K562 (cell line): Measurements from ENCODE around the gene TMEM191C. TPM values are rescaled to one million over a fixed set of nuclear protein-coding genes. Genes with fewer than 3 reads are reported as not detected.
"Not testable (repeated sequence)": the region's sequence is repeated elsewhere in the genome, so short reads cannot be mapped to it uniquely, and the experiment has no call there.

Experiments used
- ATAC-seq: fragments of 200-7000 bp; cut with Tn5 transposase; 3 replicates; pipeline ENCODE4 v1.9.1; 2020; ENCODE audit warnings: moderate library complexity
- BruUV-seq: library from RNA; stranded (reverse); fragments of 400-500 nt; replicated peaks from 2 replicates; lab custom pipeline; 2021; lab: Mats Ljungman, UMichigan
- CTCF ChIA-PET: fragments of 300-600 bp; formaldehyde crosslinking; extraction: SDS; loops from one replicate; lab custom pipeline; 2021; ENCODE audit warnings: low intra/inter-chr PET ratio; lab: Yijun Ruan, JAX
- POLR2A ChIA-PET: fragments of 300-600, 350-650 bp; sonication (Branson Sonifier 250); formaldehyde crosslinking; extraction: SDS; loops from one replicate; lab custom pipeline; 2021; ENCODE audit warnings: antibody characterized with exemption, inconsistent platforms; lab: Yijun Ruan, JAX
- DNase-seq, 4 experiments: peaks; one replicate each; pipeline versions ENCODE4 v3.0.0 to v3.0.0-alpha.2; 2011 to 2018; ENCODE audit warnings: low spot score in 3 of 4, mixed read lengths in 3 of 4; ENCODE audit errors: extremely low read depth in 1 of 4
- FAIRE-seq: peaks from 2 replicates; lab custom pipeline; 2011; peaks lifted over from hg19 to GRCh38; lab: Jason Lieb, UNC
- H2AFZ ChIP-seq: 2 replicates; pipeline ENCODE4 v1.6.0; 2011; ENCODE audit warnings: low read depth, low read length, control low read depth, inconsistent platforms
- H3K27ac ChIP-seq: fragments of 200-600 bp; 3 replicates; pipeline ENCODE4 v1.8.0; 2011; ENCODE audit warnings: low read depth, mild to moderate bottlenecking, control low read depth, inconsistent platforms, low read length, moderate library complexity, mixed read lengths; ENCODE audit errors: extremely low read depth
- H3K27me3 ChIP-seq, 2 experiments: fragments of 300-600 bp in 1 of 2; 2 replicates in 1 of 2; 3 replicates in 1 of 2; pipeline versions ENCODE4 v1.6.0 to v1.8.0; 2011; ENCODE audit warnings: inconsistent platforms in 2 of 2, low read length in 2 of 2, mild to moderate bottlenecking in 1 of 2, mixed read lengths in 1 of 2, moderate library complexity in 1 of 2; ENCODE audit not compliant: control insufficient read depth in 2 of 2, insufficient read depth in 2 of 2
- H3K36me3 ChIP-seq: fragments of 300-600 bp; 3 replicates; pipeline ENCODE4 v1.8.0; 2011; ENCODE audit warnings: mild to moderate bottlenecking, low read length, inconsistent platforms; ENCODE audit not compliant: control insufficient read depth, insufficient read depth
- H3K4me1 ChIP-seq, 2 experiments: fragments of 200-600 bp in 1 of 2; replicated peaks in 1 of 2; 2 replicates in 1 of 2; 3 replicates in 1 of 2; pipeline versions ENCODE4 v1.5.1 to v1.8.0; 2011; ENCODE audit warnings: inconsistent platforms in 2 of 2, low read length in 2 of 2, mild to moderate bottlenecking in 1 of 2, mixed read lengths in 1 of 2, moderate library complexity in 1 of 2; ENCODE audit not compliant: control insufficient read depth in 2 of 2, insufficient read depth in 2 of 2
- H3K4me2 ChIP-seq: 2 replicates; pipeline ENCODE4 v1.6.1; 2011; ENCODE audit warnings: low read length, control low read depth, inconsistent platforms, mixed read lengths; ENCODE audit not compliant: insufficient read depth
- H3K4me3 ChIP-seq: fragments of 200-600 bp; sonication (generic), shearing (Covaris generic); 2 replicates; pipeline ENCODE4 v1.5.1; 2016; ENCODE audit warnings: control low read depth, inconsistent platforms
- H3K79me2 ChIP-seq: fragments of 200-600 bp; 3 replicates; pipeline ENCODE4 v1.8.0; 2011; ENCODE audit warnings: low read length, inconsistent platforms; ENCODE audit not compliant: control insufficient read depth, insufficient read depth
- H3K9ac ChIP-seq, 2 experiments: 2 replicates each; pipeline versions ENCODE4 v1.6.0 to v1.6.1; 2011; ENCODE audit warnings: low read depth in 2 of 2, low read length in 2 of 2, control low read depth in 1 of 2, inconsistent platforms in 1 of 2, mild to moderate bottlenecking in 1 of 2, mixed read lengths in 1 of 2; ENCODE audit not compliant: insufficient read depth in 1 of 2
- H3K9me1 ChIP-seq: one replicate; pipeline ENCODE4 v1.6.0; 2011; ENCODE audit warnings: inconsistent platforms, mild to moderate bottlenecking, low read length, moderate library complexity; ENCODE audit not compliant: control insufficient read depth, insufficient read depth
- H3K9me3 ChIP-seq: replicated peaks from 2 replicates; pipeline ENCODE4 v1.5.1; 2011; ENCODE audit warnings: low read depth, low read length, inconsistent platforms; ENCODE audit not compliant: control insufficient read depth, insufficient read depth
- H4K20me1 ChIP-seq: replicated peaks from 2 replicates; pipeline ENCODE4 v1.6.1; 2011; ENCODE audit warnings: low read length, inconsistent platforms, mixed read lengths; ENCODE audit not compliant: control insufficient read depth, insufficient read depth
- WGBS: fragments of 100-300 bp; shearing (Covaris generic); methylation state at CpG from one replicate; pipeline ENCODE4 v1.1.6; 2016; ENCODE audit warnings: low coverage, mixed read lengths; ENCODE audit not compliant: insufficient coverage; ENCODE audit errors: missing lambda C conversion rate; 5-methylcytosine and 5-hydroxymethylcytosine counted together
- in situ Hi-C: fragments of 300-500 bp; cut with MboI; formaldehyde crosslinking; loops from 4 replicates; pipeline ENCODE4 v1.15.0; 2018; ENCODE audit warnings: inconsistent platforms, mixed read lengths
- intact Hi-C: fragments of 100-400 bp; cut with micrococcal nuclease; formaldehyde crosslinking; loops from 2 replicates; pipeline ENCODE4 v1.14.2; 2022
- polyA plus RNA-seq, 8 experiments: library from polyadenylated mRNA; depleted of rRNA in 4 of 8; stranded (reverse) in 5 of 8; unstranded in 3 of 8; fragments of >200 nt; fragmentation: Nextera tagmentation in 2 of 8; fragmentation: Illumina TruSeq in 1 of 8; extraction: Ambion mirVana in 2 of 8; extraction: Trizol in 1 of 8; gene quantifications; 2 replicates each; pipeline versions ENCODE4 v1.2.1 to v1.2.3, GENCODE V29; 2011 to 2014; ENCODE audit warnings: inconsistent platforms in 1 of 8, missing spikeins in 1 of 8
- total RNA-seq, 7 experiments: library from RNA; depleted of rRNA in 6 of 7; stranded (reverse); fragments of >200 nt in 6 of 7; fragmentation: Illumina TruSeq in 2 of 7; extraction: Trizol in 2 of 7; gene quantifications; 2 replicates each; pipeline versions ENCODE4 v1.2.1 to v1.2.3, GENCODE V29; 2011 to 2021; ENCODE audit warnings: low replicate concordance in 1 of 7

The TMEM191C gene
- total and polyA plus RNA-seq, 9 of the 15 experiments (the other 6 are each of a cell fraction or from before 2014, with no cell fraction given): 0.15 to 7.1 (median 1.1) TPM

DNA sequence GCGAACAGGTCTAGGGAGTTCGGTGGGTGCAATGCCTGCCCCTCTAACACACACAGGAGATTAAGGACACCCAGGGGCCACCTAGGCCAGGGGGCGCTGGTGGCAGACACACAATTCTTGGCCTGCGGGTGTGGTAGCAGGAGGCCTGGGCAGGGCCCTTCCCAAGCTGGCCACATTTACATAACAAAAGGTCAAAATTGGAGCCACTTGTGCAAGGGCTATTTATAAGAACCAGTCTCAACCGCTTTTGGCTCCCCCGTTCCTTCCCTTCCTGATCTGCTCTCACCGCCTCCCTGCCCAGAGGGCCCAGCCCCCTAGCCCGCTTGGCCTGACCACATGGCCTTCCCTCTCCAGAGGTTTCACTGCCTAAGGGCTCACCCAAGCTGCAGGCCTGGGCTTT, 25.1 kb downstream of the TMEM191C start:
- H3K27ac ChIP-seq, DNase-seq, H3K79me2 ChIP-seq, H3K4me2 ChIP-seq, in situ Hi-C loops, H3K4me1 ChIP-seq, H2AFZ ChIP-seq, H4K20me1 ChIP-seq, CTCF ChIA-PET, H3K9me1 ChIP-seq, H3K4me3 ChIP-seq, H3K9me3 ChIP-seq, POLR2A ChIA-PET, H3K36me3 ChIP-seq, H3K9ac ChIP-seq, H3K27me3 ChIP-seq, FAIRE-seq, BruUV-seq, intact Hi-C loops: not testable (repeated sequence)
- peak; percentile 5; the same call in 2 of the 3 replicates for ATAC-seq
- WGBS: no CpG with 5 or more reads among the region's 8 CpGs

DNA sequence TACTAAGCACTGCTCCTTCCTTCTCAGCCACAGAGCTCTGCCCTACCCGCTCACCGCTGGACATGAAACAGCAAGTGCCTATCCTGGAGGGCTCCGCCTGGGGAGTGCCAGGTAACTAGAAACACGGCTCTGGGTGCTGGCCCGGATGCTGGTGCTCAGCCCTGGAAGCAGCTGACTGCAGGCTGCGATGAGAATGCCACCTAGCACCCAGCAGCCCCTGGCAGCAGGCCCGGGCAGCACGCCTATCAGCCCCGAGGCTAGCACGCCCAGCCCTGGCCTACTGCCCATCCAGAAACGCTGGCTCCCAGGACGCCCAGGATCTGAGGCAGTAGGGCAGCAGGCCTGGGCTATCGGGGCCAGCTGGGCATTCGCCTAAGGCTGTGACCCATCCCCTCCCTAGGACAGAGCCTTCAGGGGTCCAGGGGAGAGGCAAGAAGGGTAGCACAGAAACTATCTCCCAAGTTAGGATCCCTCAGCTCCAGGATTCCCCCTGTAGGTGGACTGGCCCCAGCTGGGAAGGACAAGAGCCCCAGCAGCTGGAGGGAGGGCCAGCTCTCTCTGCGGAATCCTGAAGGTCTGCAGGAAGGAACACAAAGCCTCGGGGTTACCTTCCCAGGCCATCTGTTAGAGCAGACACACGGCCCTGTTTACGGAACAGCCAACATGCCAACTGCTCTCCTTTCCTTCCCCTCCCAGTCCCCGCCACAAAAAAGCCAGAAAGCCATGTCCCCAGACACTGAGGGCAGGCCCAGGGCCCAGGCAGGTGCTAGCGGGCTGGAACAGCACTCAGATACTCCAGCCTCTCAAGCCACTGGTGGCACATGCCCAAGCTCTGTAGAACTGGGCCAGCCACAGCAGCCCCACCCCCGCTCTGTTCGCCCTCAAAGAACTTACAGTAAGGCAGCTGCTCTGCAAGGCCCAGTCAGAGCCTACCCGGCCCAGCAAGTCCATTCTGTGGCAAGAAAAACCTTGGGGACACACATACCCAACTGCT, 26.9 kb downstream of the TMEM191C start:
- FAIRE-seq, ATAC-seq, CTCF ChIA-PET: not testable (repeated sequence)

DNA sequence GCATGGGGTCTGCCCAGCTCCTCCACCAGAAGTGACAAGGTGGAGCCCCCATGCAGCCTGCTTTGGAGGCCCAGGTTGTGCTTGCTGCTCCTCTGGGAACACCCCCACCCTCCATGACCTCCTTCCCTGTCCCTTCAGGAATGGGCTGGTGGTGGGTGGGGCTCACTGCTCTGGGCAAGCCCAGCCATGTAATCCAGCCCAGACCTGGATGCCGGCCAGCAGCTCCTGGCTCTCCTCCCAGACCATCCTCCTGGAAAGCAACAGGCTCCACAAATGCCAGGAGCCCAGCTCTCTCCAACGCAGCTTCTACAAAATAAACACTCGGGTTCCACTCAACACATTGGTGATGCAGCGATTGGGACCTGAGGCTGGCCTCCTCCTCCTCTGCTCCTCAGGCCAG, 30.8 kb downstream of the TMEM191C start:
- H3K27ac ChIP-seq, H3K4me2 ChIP-seq, H3K79me2 ChIP-seq, H3K9me1 ChIP-seq, FAIRE-seq, POLR2A ChIA-PET, H3K36me3 ChIP-seq, H3K4me3 ChIP-seq, H3K27me3 ChIP-seq, CTCF ChIA-PET, H3K4me1 ChIP-seq, intact Hi-C loops, H3K9ac ChIP-seq, H3K9me3 ChIP-seq, BruUV-seq, H2AFZ ChIP-seq, DNase-seq, H4K20me1 ChIP-seq: not testable (repeated sequence)
- in situ Hi-C loops: loop anchor here (5.0 kb wide), 1 partner anchor 46 kb away; no protein-coding TSS in a partner anchor
- no CpG with 5 or more reads among the region's 4 CpGs for WGBS
- 0 out of 3 replicates have a peak, but pooled peaks have one; percentile 1 for ATAC-seq

More for the DNA sequence above, 26.9 kb downstream of the TMEM191C start:
- H3K9ac ChIP-seq, H3K4me1 ChIP-seq, DNase-seq, BruUV-seq, H3K36me3 ChIP-seq, in situ Hi-C loops, H3K4me2 ChIP-seq, POLR2A ChIA-PET, H2AFZ ChIP-seq, H3K9me3 ChIP-seq, intact Hi-C loops, H3K27ac ChIP-seq, H3K27me3 ChIP-seq, H3K9me1 ChIP-seq, H3K4me3 ChIP-seq, H4K20me1 ChIP-seq, H3K79me2 ChIP-seq: not testable (repeated sequence)
- WGBS: no CpG with 5 or more reads among the region's 23 CpGs
